Chondrocyte (in vitro differentiated cells): Measurements from ENCODE around the gene AKR7A3. TPM values are rescaled to one million over a fixed set of nuclear protein-coding genes. Genes with fewer than 3 reads are reported as not detected.
"Not testable (repeated sequence)": the region's sequence is repeated elsewhere in the genome, so short reads cannot be mapped to it uniquely, and the experiment has no call there.

ENCODE experiments used
- DNase-seq: peaks from one replicate; pipeline ENCODE4 v3.0.0; 2021; ENCODE audit warnings: mixed read lengths, low spot score
- H3K27ac Mint-ChIP-seq: one replicate; pipeline ENCODE4 v1.8.0; 2021; ENCODE audit warnings: mild to moderate bottlenecking, moderate library complexity, mixed read lengths; ENCODE audit not compliant: unreplicated experiment
- H3K27me3 Mint-ChIP-seq: 2 replicates; pipeline ENCODE4 v1.8.0; 2021; ENCODE audit warnings: low read depth, mixed read lengths
- H3K36me3 Mint-ChIP-seq: 2 replicates; pipeline ENCODE4 v1.8.0; 2021; ENCODE audit warnings: low read depth, mixed read lengths
- H3K4me1 Mint-ChIP-seq: 2 replicates; pipeline ENCODE4 v1.8.0; 2021; ENCODE audit warnings: low read depth, mild to moderate bottlenecking, mixed read lengths
- H3K4me3 Mint-ChIP-seq: one replicate; pipeline ENCODE4 v1.8.0; 2021; ENCODE audit warnings: mild to moderate bottlenecking, moderate library complexity, mixed read lengths; ENCODE audit not compliant: unreplicated experiment
- H3K9me3 Mint-ChIP-seq: 2 replicates; pipeline ENCODE4 v1.8.0; 2021; ENCODE audit warnings: low read depth, mixed read lengths
- CTCF ChIP-seq: fragments of 200-600 bp; sonication (generic); IDR thresholded peaks from 2 replicates; pipeline ENCODE4 v1.5.0; 2021; ENCODE audit warnings: antibody characterized with exemption, mild to moderate bottlenecking, moderate library complexity
- total RNA-seq: library from RNA; stranded (reverse); gene quantifications from 3 replicates; pipeline ENCODE4 v1.2.1, GENCODE V29; 2021

The AKR7A3 gene
- total RNA-seq, 1 donor from 2014 or later = 0.45 TPM

- Mint-ChIP-seq H3K9me3 (peaks cover 3% of the 10 kb centered on the region), H3K27me3 (no peaks in the 10 kb centered on the region), H3K4me3 (no peak overlapping the region), H3K36me3 (peaks cover 5% of the 10 kb centered on the region), H3K4me1 (no peaks in the 10 kb centered on the region), H3K27ac (no peak overlapping the region)
- no peak for TF ChIP-seq CTCF
- DNase-seq = no peak
Observed at GRCh38 chr1:19284881-19285280, 3.7 kb downstream of the AKR7A3 start.

GRCh38 chr1:19283891-19284290 is 4.7 kb downstream of the AKR7A3 start:
- Mint-ChIP-seq H3K4me1 (no peaks in the 10 kb centered on the region), H3K9me3 (peaks cover 10% of the 10 kb centered on the region), H3K27ac (no peak overlapping the region), H3K27me3 (no peaks in the 10 kb centered on the region), H3K4me3 (no peak overlapping the region), H3K36me3 (peaks cover 6% of the 10 kb centered on the region)
- DNase-seq = no peak
- no peak for TF ChIP-seq CTCF

- DNase-seq = no peak
- Mint-ChIP-seq H3K36me3 (peaks cover 3% of the 10 kb centered on the region), H3K4me1 (no peaks in the 10 kb centered on the region), H3K4me3 (no peak overlapping the region), H3K27me3 (no peaks in the 10 kb centered on the region), H3K27ac (no peak overlapping the region), H3K9me3 (peaks cover 8% of the 10 kb centered on the region)
- no peak for TF ChIP-seq CTCF
Observed at GRCh38 chr1:19274636-19275035, 13.9 kb downstream of the AKR7A3 start.

- not testable (repeated sequence) for H3K27ac Mint-ChIP-seq, H3K4me3 Mint-ChIP-seq, H3K27me3 Mint-ChIP-seq, H3K9me3 Mint-ChIP-seq, H3K4me1 Mint-ChIP-seq, H3K36me3 Mint-ChIP-seq
- peak; percentile 68 for DNase-seq
Observed at GRCh38 chr1:19273844-19274531, 14.6 kb downstream of the AKR7A3 start.

GRCh38 chr1:19273106-19273843 is 15.3 kb downstream of the AKR7A3 start:
- DNase-seq = peak; percentile 62
- TF ChIP-seq CTCF = no peak
- Mint-ChIP-seq H3K27ac (peak overlapping the region; percentile 32), H3K4me3 (no peak overlapping the region), H3K9me3 (peaks cover 3% of the 10 kb centered on the region), H3K36me3 (peaks cover 2% of the 10 kb centered on the region), H3K27me3 (no peaks in the 10 kb centered on the region), H3K4me1 (no peaks in the 10 kb centered on the region)
